OCI-LY3 (cell line): ENCODE results near the gene WLS.

ENCODE experiments used
- CTCF ChIP-seq: fragments of 200-600, 300-600 bp; sonication (generic); IDR thresholded peaks from 2 replicates; pipeline ENCODE4 v1.5.1; 2014; ENCODE audit warnings: antibody characterized with exemption, low read length, low read depth
- EZH2phosphoT487 ChIP-seq: fragments of 200-600 bp; shearing (Covaris generic); IDR thresholded peaks from 2 replicates; pipeline ENCODE4 v1.6.1; 2018; ENCODE audit warnings: antibody characterized with exemption, mixed run types, low read depth

DNA sequence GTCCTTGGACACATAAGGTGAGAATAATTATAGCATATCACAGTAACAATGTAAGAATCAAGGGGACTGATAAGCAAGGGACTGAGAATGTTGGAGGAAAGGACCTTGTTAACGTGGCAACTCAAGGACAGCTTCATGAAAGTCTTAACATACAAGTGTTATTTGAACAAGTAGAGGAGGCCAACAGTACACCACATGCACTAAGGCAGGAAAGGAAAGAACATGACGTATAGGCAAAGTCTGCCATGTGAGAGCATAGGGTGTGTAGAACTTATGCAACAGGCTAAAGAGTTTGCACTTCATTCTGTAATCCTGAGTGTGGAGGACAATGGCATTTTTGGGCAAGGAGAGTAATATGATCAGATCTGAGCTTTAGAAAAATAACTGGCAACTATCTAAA lies 148.6 kb downstream of the WLS start:
- TF ChIP-seq CTCF: no peak
- no peak for TF ChIP-seq EZH2phosphoT487
